Fibroblast of lung (primary cell): ENCODE measurements around the gene CDH4. TPM values are rescaled to one million over a fixed set of nuclear protein-coding genes. Genes with fewer than 3 reads are reported as not detected.

Source experiments
- DNase-seq, 2 donors: peaks; one replicate each; pipeline versions ENCODE4 v3.0.0 to v3.0.0-alpha.2; 2010; ENCODE audit warnings: low read depth in 2 of 2
- H2AFZ ChIP-seq: 2 replicates; pipeline ENCODE4 v1.5.1; 2012; ENCODE audit warnings: low read length, control low read depth, inconsistent platforms
- H3K27ac ChIP-seq: 2 replicates; pipeline ENCODE4 v1.5.1; 2011; ENCODE audit warnings: low read length, control low read depth; ENCODE audit not compliant: insufficient read depth
- H3K27me3 ChIP-seq: 2 replicates; pipeline ENCODE4 v1.5.1; 2011; ENCODE audit warnings: mild to moderate bottlenecking, low read length; ENCODE audit not compliant: control insufficient read depth, insufficient read depth
- H3K36me3 ChIP-seq: 2 replicates; pipeline ENCODE4 v1.5.1; 2011; ENCODE audit warnings: low read length; ENCODE audit not compliant: control insufficient read depth, insufficient read depth
- H3K4me1 ChIP-seq: 2 replicates; pipeline ENCODE4 v1.5.1; 2011; ENCODE audit warnings: low read length; ENCODE audit not compliant: control insufficient read depth, insufficient read depth; ENCODE audit errors: extremely low read depth
- H3K4me2 ChIP-seq: 2 replicates; pipeline ENCODE4 v1.5.1; 2011; ENCODE audit warnings: low read length, control low read depth; ENCODE audit not compliant: insufficient read depth; ENCODE audit errors: extremely low read depth
- H3K4me3 ChIP-seq, 4 experiments: fragments of 200-600 bp in 1 of 4; sonication (generic) in 1 of 4; replicated peaks in 1 of 4; 2 replicates each; pipeline ENCODE4 v1.5.1; 2011 to 2016; ENCODE audit warnings: low read length in 4 of 4, low read depth in 3 of 4, mild to moderate bottlenecking in 3 of 4, control low read depth in 2 of 4, inconsistent platforms in 1 of 4, mixed read lengths in 1 of 4; ENCODE audit not compliant: insufficient read depth in 1 of 4; ENCODE audit errors: control extremely low read depth in 1 of 4
- H3K79me2 ChIP-seq: 2 replicates; pipeline ENCODE4 v1.5.1; 2012; ENCODE audit warnings: mild to moderate bottlenecking, low read length, inconsistent platforms; ENCODE audit not compliant: control insufficient read depth, insufficient read depth
- H3K9ac ChIP-seq: 2 replicates; pipeline ENCODE4 v1.5.1; 2011; ENCODE audit warnings: mild to moderate bottlenecking, low read length, control low read depth; ENCODE audit not compliant: insufficient read depth
- H3K9me3 ChIP-seq: 2 replicates; pipeline ENCODE4 v1.5.1; 2012; ENCODE audit warnings: low read depth, low read length; ENCODE audit not compliant: control insufficient read depth, insufficient read depth
- H4K20me1 ChIP-seq: 2 replicates; pipeline ENCODE4 v1.5.1; 2011; ENCODE audit warnings: low read length; ENCODE audit not compliant: control insufficient read depth, insufficient read depth; ENCODE audit errors: extremely low read depth
- CTCF ChIP-seq, 2 donors: IDR thresholded peaks in 1 of 2; conservative IDR thresholded peaks in 1 of 2; 1 replicate in 1 of 2; 2 replicates in 1 of 2; pipeline ENCODE4 v1.5.1; 2011 to 2012; ENCODE audit warnings: low read length in 2 of 2, control low read depth in 1 of 2, inconsistent platforms in 1 of 2, low read depth in 1 of 2, mild to moderate bottlenecking in 1 of 2
- EZH2 ChIP-seq: IDR thresholded peaks from 2 replicates; pipeline ENCODE4 v1.5.1; 2012; ENCODE audit warnings: low read length, control low read depth, mild to moderate bottlenecking; ENCODE audit errors: missing control alignments
- polyA plus RNA-seq, 2 donors: library from polyadenylated mRNA; depleted of rRNA in 1 of 2; stranded (reverse) in 1 of 2; unstranded in 1 of 2; fragments of >200 nt; gene quantifications; 2 replicates each; pipeline ENCODE4 v1.2.1, GENCODE V29; 2011 to 2012; ENCODE audit warnings: missing spikeins in 1 of 2
- total RNA-seq: library from RNA; depleted of rRNA; stranded (reverse); fragments of >200 nt; gene quantifications from 2 replicates; pipeline ENCODE4 v1.2.1, GENCODE V29; 2014

The CDH4 gene
- total and polyA plus RNA-seq, 2 donors (not counting 1 experiment from before 2014, with no cell fraction given): 4.8 to 6.8 TPM

- Histone ChIP-seq H3K4me1 (no peaks in the 10 kb centered on the region), H4K20me1 (no peaks in the 10 kb centered on the region), H3K9me3 (no peaks in the 10 kb centered on the region), H3K9ac (no peak overlapping the region), H3K36me3 (peaks cover 5% of the 10 kb centered on the region), H3K79me2 (no peaks in the 10 kb centered on the region), H2AFZ (no peak overlapping the region), H3K27ac (no peak overlapping the region), H3K4me3 (no peak overlapping the region), H3K27me3 (no peaks in the 10 kb centered on the region), H3K4me2 (no peak overlapping the region)
- no peak for DNase-seq
- TF ChIP-seq EZH2 (no peak), CTCF (conservative IDR thresholded peaks at IDR 0.05 in 1 of 2, IDR thresholded peaks at IDR 0.05 in 1 of 2; ENCODE audit: low read depth in 1 of 2, low read length in 2 of 2) (no peak)
Measured at GRCh38 chr20:61977419-61977786, 725.3 kb downstream of the CDH4 start.

GRCh38 chr20:61978491-61978890, 726.4 kb downstream of the CDH4 start:
- H3K4me1 ChIP-seq: no peaks in the 10 kb centered on the region
- no peak overlapping the region for H3K4me2 ChIP-seq
- H3K27me3 ChIP-seq: no peaks in the 10 kb centered on the region
- no peak for TF ChIP-seq CTCF (conservative IDR thresholded peaks at IDR 0.05 in 1 of 2, IDR thresholded peaks at IDR 0.05 in 1 of 2; ENCODE audit: low read depth in 1 of 2, low read length in 2 of 2)
- H3K9me3 ChIP-seq: no peaks in the 10 kb centered on the region
- H3K27ac ChIP-seq: no peak overlapping the region
- DNase-seq: no peak
- H3K9ac ChIP-seq: no peak overlapping the region
- H3K36me3 ChIP-seq: peaks cover 1% of the 10 kb centered on the region
- H4K20me1 ChIP-seq: no peaks in the 10 kb centered on the region
- no peak overlapping the region for H2AFZ ChIP-seq
- H3K4me3 ChIP-seq: no peak overlapping the region
- H3K79me2 ChIP-seq: no peaks in the 10 kb centered on the region

- peaks cover 2% of the 10 kb centered on the region for H3K36me3 ChIP-seq
- no peak overlapping the region for H2AFZ ChIP-seq
- no peaks in the 10 kb centered on the region for H3K79me2 ChIP-seq
- no peak overlapping the region for H3K27ac ChIP-seq
- H3K4me1 ChIP-seq: no peaks in the 10 kb centered on the region
- no peak overlapping the region for H3K4me2 ChIP-seq
- TF ChIP-seq EZH2: no peak
- TF ChIP-seq CTCF (conservative IDR thresholded peaks at IDR 0.05 in 1 of 2, IDR thresholded peaks at IDR 0.05 in 1 of 2; ENCODE audit: low read depth in 1 of 2, low read length in 2 of 2): no peak
- no peaks in the 10 kb centered on the region for H3K9me3 ChIP-seq
- no peaks in the 10 kb centered on the region for H3K27me3 ChIP-seq
- DNase-seq: no peak
- no peak overlapping the region for H3K4me3 ChIP-seq
- H3K9ac ChIP-seq: no peak overlapping the region
- H4K20me1 ChIP-seq: no peaks in the 10 kb centered on the region
Measured at GRCh38 chr20:61979090-61979489, 727.0 kb downstream of the CDH4 start.
